Brain microvascular endothelial cell (primary cell): ENCODE results near the gene SNX8.

Experiments
- DNase-seq: peaks from one replicate; pipeline ENCODE4 v3.0.0-alpha.2; 2020
- H3K27ac ChIP-seq: fragments of 250-450 bp; sonication (Bioruptor Pico); 2 replicates; pipeline ENCODE4 v1.5.1; 2020; ENCODE audit warnings: mild to moderate bottlenecking, moderate library complexity
- H3K27me3 ChIP-seq: fragments of 250-450 bp; sonication (Bioruptor Pico); replicated peaks from 2 replicates; pipeline ENCODE4 v1.5.1; 2020; ENCODE audit warnings: mild to moderate bottlenecking
- H3K36me3 ChIP-seq: fragments of 250-450 bp; sonication (Bioruptor Pico); replicated peaks from 2 replicates; pipeline ENCODE4 v1.5.1; 2020; ENCODE audit warnings: mild to moderate bottlenecking
- H3K4me3 ChIP-seq: 2 replicates; pipeline ENCODE4 v1.5.1; 2011; ENCODE audit warnings: low read depth, mild to moderate bottlenecking, control low read depth, low read length, moderate library complexity
- CTCF ChIP-seq: IDR thresholded peaks from 2 replicates; pipeline ENCODE4 v1.5.1; 2011; ENCODE audit warnings: low read depth, mild to moderate bottlenecking, moderate library complexity, low read length, control low read depth, inconsistent platforms; ENCODE audit errors: missing control alignments
- in situ Hi-C: cut with HindIII; loops from 2 replicates; pipeline ENCODE4 v1.10.0; 2017; ENCODE audit warnings: low sequenced_read_pairs, low pct_ligation_motif_present

SNX8 gene

DNA sequence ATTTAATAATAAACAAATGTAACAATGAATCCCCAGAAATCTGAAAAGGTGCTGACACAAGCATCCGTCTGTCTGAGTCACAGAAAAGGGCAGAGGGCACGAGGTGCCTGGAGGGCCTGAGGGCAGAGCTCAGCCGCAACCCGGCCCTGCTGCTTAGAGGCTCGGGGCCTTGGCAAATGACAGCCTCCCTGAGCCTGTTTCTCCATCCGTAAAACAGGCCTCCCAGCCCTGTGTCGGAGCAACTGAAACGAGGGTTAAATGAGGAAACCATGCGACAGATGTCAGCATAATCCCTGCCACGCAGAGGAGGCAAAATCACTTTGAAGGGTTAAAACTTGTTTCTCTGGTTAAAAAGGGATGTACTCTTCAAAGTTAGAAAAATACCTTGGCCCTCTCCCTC, 47.3 kb downstream of the SNX8 start:
- H3K36me3 ChIP-seq: peaks cover 32% of the 10 kb centered on the region

DNA sequence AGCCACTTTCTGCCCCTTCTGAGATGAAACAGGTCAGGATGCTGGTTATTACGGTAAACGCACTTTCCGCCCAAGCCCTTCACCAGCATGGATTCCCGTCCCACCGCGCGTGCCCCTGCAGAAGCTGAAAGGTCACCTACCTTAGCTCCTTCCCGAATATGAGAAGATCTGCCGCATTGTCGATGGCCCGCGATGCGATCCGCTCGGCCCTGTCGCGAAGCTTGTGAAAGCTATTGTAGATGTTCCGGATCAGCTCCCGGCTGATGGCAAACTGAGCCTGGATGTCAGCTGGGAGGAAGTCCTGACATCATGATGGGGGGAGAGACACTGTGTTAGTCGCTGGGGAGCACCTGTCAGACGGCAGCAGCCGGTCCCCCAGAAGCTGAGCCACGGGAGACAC, 50.1 kb downstream of the SNX8 start:
- in situ Hi-C loops: no loop called here
- DNase-seq: no peak
- no peaks in the 10 kb centered on the region for H3K27me3 ChIP-seq
- peaks cover 26% of the 10 kb centered on the region for H3K36me3 ChIP-seq
- no peak for TF ChIP-seq CTCF
- H3K4me3 ChIP-seq: no peak overlapping the region
- H3K27ac ChIP-seq: no peak overlapping the region

More for the DNA sequence above, 47.3 kb downstream of the SNX8 start:
- H3K27me3 ChIP-seq: no peaks in the 10 kb centered on the region
- in situ Hi-C loops: no loop called here
- DNase-seq: no peak
- H3K27ac ChIP-seq: no peak overlapping the region
- H3K4me3 ChIP-seq: no peak overlapping the region
- TF ChIP-seq CTCF: no peak

- no peak for TF ChIP-seq CTCF
- in situ Hi-C loops: no loop called here
- Histone ChIP-seq H3K27ac (no peak overlapping the region), H3K4me3 (no peak overlapping the region), H3K27me3 (no peaks in the 10 kb centered on the region), H3K36me3 (peaks cover 26% of the 10 kb centered on the region)
- DNase-seq: no peak
Measured at GRCh38 chr7:2263176-2263575, 51.1 kb downstream of the SNX8 start.

- no peaks in the 10 kb centered on the region for H3K27me3 ChIP-seq
- peaks cover 34% of the 10 kb centered on the region for H3K36me3 ChIP-seq
- TF ChIP-seq CTCF: no peak
- in situ Hi-C loops: no loop called here
- DNase-seq: no peak
- H3K4me3 ChIP-seq: no peak overlapping the region
- H3K27ac ChIP-seq: no peak overlapping the region
Measured at GRCh38 chr7:2261611-2262010, 52.6 kb downstream of the SNX8 start.

- in situ Hi-C loops: no loop called here
- H3K27me3 ChIP-seq: no peaks in the 10 kb centered on the region
- TF ChIP-seq CTCF: no peak
- no peak overlapping the region for H3K4me3 ChIP-seq
- DNase-seq: no peak
- H3K36me3 ChIP-seq: peaks cover 38% of the 10 kb centered on the region
- H3K27ac ChIP-seq: no peak overlapping the region
Measured at GRCh38 chr7:2260820-2261219, 53.4 kb downstream of the SNX8 start.

DNA sequence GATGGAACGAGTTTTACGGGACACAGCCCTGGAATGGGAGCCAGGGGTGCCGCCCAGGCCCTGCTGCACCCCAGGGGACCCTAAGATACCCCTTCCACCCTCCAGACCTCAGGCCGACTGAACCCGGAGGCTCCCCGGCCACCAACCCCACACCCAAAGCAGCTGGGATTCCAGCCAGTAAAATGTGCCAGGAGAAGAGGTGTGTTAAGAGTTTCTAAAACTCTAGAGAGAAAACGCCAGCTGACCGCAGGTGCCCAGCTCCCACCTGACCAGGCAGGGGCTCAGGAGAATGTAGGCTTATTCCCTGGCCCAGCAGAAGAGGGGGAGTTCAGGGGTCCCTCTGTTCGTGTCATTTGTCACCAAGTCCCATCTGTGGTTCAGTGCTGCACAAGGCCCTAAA, 54.8 kb downstream of the SNX8 start:
- peaks cover 50% of the 10 kb centered on the region for H3K36me3 ChIP-seq
- in situ Hi-C loops: no loop called here
- no peak for TF ChIP-seq CTCF
- no peak for DNase-seq
- H3K27me3 ChIP-seq: no peaks in the 10 kb centered on the region
- H3K4me3 ChIP-seq: no peak overlapping the region
- no peak overlapping the region for H3K27ac ChIP-seq
